Stimulated activated CD8-positive, alpha-beta memory T cell treated with anti-CD3 and anti-CD28 coated beads, Interleukin-12 subunit alpha, Interleukin-12 subunit beta, amount 100 ng/mL, for 4 hours (primary cell): ENCODE measurements around the gene AP2B1.

Experiments used
- DNase-seq: peaks from one replicate; pipeline ENCODE4 v3.0.0-alpha.2; 2020; ENCODE audit warnings: low read depth

Gene AP2B1

DNA sequence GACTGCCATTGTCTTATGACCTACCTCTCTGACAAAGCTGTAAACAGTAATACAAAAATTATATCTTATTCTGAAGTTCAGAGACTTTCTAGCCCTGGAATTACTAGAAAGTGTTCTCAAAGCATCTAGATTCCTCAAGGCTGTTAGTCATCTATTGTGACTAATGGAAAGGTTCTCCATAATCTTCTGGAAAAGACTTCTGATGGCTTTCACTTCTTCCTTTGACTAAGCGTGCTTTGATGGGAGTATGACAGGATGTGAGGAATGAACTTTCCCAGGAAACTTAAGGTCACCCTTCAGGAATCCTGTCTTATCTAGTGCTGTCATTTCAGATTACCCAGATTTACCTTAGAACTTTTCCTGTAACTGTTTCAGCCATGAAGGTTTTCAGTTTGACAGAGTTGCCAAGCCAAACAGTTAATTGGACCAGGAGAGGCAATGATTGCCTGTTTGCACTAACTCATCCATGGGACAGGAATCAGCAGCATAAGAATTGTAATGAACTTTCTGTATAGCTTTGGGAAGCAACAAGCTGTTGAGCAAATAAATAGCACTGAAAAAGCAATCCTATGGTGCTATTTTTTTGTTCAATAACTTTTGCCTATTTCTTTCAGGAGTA, 43.5 kb downstream of the AP2B1 start:
- DNase-seq = no peak

DNA sequence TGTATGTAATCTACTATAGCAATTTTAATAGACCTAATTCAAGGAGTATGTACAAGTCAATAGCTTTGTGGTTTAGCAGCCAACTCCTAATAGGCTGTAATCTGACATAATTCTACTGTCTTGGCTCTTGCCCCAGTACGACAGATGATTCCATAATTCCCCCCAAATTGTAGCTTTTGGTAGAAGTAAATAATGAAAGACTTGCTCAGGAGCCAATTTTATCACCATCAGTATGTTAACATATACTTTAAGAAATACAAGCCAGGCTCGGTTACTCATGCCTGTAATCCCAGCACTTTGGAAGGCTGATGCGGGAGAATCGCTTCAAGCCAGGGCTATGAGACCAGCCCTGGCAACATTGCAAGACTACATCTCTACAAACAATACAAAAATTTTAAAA, 53.9 kb downstream of the AP2B1 start:
- DNase-seq = no peak

DNA sequence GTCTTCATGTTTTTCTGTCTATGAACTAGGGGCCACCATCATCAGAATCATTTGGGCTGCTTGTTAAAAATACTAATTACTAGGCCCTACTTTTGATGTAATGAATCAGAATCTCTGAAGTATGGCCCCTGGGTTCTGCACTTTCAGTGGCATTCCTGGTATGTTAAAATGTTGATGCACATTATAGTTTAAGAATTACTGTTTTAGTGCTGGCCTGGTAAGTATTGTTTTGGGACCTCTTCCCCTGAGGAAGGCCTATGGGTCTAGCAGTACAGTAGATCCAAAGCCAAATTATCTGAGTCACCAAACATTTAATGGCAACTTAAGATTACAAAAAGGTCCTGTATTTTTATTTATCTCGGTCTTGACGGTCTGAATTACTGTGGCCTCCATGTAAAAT, 58.8 kb downstream of the AP2B1 start:
- DNase-seq = no peak

DNA sequence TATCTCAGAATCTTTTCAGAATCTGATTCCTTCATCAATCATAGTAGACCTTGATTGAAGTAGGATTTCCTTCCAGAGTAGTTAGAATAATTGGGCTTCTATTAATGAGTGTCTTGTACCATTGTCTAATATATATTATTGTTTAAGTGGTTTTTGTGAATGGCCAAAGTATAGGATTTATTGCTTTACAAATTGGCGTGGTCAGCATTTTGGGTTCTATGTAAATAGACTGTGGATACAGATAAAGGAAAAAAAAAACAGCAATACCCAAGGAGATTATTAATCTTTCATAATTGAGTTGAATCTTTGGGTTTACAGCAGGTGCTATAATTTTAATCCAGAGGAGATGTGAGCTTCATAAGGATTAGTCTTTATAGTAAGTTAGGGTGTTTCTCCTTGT, 64.3 kb downstream of the AP2B1 start:
- no peak for DNase-seq

DNA sequence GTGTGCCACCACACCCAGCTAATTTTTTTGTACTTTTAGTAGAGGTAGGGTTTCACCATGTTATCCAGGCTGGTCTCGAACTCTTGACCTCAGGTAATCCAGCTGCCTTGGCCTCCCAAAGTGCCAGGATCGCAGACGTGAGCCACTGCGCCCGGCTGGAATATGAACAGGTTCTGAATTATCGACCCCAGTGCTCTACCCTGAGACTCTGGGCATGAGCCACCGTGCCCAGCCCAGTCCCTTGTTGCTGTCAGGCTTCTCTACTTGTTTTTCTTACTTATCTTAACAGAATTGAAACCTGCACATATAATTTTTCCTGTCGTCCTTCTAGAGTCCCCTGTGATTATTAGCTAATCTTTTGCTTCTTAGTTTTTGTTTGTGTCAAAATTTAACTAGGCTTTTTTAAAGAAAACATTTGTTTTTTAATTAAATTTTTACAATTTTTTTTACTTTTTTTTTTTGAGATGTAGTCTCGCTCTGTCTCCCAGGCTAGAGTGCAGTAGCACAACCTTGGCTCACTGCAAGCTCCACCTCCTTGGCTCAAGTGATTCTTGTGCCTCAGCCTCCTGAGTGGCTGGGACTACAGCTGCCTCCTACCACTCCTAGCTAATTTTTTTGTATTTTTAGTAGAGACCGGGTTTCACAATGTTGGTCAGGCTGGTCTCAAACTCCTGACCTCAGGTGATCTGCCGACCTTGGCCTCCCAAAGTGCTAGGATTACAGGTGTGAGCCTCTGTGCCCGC, 66.7 kb downstream of the AP2B1 start:
- no peak for DNase-seq

DNA sequence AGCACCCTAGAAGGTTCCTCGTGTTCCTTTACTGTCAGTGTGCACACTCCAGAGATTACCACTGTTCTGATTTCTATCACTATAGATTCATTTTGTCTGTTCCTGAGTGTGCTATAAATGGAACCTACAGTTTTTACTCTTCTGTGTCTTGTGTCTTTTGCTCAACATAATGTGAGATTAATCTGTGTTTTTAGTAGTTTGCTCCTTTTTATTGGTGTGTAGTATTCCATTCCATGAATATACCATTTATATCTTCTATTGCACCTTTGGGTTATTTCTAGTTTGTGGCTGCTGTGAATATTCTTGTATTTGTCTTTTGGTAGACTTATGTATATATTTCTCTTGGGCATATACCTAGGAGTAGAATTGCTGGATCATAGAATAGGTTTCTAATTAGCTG, 68.2 kb downstream of the AP2B1 start:
- DNase-seq = no peak

DNA sequence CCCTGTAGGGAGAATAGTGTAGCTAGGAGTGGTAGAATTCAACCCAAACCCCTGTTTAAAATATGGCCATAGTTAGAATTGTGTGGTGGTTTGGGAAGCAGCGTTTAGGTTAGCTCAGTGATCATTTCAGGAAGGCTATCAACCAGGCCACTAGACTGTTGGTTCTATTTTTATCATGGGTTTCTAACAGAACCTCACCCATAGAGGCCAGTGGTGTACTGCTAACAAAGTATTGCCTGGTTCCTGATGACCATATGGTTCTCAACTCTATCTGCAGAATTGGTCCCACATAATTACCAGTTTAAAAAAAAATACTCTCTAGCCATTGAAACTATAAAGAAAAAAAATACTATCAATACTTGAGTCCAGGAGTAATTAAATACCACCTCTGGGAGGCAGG, 73.8 kb downstream of the AP2B1 start:
- no peak for DNase-seq

DNA sequence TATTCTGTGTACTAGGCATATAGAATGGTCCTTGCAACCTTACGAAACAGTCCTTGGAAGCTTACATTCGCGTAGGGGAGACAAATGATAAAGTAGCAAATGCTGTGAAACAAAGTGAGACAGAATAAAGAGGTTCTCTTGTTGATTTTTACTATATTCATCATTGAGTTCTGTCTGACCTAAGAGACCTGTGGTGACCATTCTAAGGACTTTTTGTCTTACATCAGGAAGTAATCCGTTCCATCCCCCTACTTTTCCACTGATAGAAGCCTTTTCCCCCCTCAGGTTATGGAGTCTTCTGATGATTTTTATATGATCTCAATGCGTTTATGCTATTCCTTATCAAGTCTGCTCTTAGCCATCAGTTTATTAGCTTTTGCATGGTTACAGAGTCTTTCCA, 77.6 kb downstream of the AP2B1 start:
- no peak for DNase-seq

DNA sequence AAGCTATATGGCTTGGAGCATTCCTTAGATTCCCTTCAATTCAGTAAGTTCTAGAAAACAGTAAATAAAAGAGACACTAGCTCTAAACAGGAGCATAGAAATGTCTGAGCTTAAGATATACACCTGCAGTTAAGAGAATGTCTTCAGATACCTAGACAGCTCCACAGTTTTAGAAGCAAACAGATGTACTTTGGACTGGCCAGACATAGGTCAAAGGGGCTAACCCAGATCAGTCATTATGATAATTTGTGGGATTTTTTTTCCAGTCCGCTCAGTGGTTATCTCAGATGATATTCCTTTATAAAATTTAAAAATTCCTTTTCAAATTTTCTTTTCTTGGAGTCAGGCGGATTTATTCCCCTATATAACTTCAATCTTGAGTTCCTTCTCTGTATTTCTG, 78.5 kb downstream of the AP2B1 start:
- DNase-seq = no peak

DNA sequence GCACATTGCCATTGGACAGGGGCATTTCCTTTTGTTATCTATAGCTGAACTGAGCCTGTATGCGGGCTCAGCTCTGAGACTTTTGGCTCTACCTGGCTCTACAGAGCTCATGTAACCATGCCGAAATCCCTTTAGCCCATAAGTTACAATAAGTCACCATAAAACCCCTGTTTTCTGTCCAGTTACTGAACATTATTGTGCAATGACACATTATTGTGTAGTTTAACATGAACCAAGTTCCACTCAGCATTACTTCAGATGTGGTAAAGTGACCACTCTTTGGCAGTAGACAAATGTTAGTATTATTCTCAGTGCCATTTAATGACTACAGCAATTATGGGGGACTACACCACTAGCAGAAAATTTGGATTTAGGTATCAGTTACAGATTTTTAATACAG, 78.9 kb downstream of the AP2B1 start:
- no peak for DNase-seq

DNA sequence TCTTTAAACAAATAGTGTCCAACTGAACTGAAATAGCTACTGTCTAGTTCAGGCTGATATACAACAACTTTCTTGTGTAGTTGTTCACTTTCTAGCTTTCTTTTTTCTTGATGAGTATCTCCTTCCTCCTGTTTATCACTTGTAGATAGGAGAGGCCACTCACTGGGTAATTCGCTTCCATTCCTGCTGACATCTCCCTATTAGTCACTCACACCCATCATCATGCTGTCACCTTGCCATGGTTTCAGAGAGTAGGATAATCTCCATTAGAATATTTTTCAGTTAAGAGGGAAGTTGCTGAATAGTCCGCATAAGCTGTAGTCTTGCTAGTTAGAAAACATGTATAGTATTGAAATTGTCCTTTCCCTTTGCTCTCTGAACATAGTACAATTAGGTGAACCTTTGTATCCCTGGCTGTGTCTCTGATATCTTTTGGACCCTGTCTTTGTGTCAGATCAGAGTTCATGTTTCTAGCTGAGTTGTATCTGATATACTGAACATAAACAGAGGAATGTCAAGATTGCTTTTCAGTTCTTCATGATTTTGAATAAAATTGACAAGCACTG, 79.9 kb downstream of the AP2B1 start:
- no peak for DNase-seq

DNA sequence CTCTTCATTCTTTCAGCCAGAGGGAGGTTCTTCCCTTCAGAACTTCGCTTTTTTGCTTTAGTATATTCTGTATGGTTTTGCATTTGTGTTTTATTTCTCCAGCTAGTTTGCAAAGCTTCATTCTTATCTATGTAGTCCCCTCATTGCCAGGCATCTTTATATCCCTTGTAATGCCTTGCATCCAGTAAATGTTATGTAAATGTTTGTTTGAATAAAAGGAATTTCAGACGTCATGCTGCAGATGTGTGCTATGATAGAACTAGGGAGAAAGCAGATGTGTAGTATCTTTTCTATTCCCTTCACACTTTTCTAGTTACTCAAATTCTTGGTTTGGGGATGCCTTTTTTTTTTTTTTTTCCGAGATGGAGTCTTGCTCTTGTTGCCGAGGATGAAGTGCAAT, 81.7 kb downstream of the AP2B1 start:
- no peak for DNase-seq

DNA sequence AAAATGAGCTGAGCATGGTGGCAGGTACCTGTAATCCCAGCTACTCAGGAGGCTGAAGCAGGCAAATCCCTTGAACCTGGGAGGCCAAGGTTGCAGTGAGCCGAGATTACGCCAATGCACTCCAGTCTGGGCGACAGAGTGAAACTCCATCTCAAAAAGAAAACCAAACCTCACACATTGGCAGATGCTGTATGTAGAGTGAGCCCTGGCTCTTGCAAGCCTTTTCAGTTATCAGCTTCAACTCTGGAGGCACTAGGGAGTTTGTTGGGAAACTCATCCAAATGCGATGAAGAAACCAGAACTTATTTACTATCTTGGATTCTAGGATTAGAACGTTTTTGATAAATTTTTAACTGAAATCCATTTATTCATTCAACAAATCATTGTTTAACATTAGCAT, 87.4 kb downstream of the AP2B1 start:
- DNase-seq = no peak

DNA sequence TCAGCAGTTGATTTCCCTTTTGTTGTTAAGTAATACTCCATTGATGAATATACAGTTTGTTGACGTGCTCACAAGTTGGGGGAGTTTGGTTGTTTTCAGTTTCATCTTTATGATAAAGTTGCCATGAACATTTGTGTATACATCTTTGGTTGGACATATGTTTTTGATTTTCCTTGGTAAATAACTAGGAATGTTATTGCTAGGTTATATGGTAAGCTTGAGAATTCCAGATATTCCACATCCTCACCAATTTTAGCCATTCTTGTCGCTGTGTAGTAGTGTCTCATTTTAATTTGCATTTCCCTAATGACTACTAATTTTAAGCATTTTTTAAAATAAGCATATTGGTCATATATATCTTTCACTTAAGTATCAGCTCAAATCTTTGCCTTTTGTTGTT, 89.3 kb downstream of the AP2B1 start:
- DNase-seq = no peak

DNA sequence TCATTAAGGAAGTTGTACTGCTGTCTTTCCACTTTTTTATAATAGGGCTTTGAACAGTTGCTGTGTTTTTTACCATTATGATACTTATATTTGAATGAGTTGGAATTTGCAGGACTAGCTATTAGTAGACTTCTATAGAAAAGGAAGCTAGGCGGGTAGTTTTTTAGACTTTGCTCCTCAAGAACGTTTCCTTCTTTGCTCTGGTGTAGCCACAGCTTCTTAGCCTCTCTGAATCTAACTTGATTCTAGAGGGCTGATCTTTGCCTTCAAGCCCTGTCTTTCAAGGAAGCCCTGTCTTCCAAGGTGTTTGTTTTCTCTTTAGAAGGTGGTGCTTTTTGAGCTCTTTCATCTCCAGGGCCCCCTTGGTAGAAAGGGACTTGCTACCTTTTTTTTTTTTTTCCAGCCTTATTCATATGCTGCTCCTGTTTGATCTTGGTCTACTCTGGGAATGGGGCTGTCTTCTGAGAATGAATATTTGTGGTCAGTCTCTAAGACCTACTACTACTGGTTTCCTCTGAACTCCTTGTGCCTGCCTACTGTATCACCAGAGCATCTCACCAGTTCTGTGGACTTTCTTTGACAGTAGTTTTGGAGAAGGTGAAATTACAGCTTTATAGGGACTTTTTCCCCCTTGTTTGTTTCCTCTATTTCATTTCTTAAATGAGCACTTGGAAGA, 92.0 kb downstream of the AP2B1 start:
- DNase-seq = no peak

DNA sequence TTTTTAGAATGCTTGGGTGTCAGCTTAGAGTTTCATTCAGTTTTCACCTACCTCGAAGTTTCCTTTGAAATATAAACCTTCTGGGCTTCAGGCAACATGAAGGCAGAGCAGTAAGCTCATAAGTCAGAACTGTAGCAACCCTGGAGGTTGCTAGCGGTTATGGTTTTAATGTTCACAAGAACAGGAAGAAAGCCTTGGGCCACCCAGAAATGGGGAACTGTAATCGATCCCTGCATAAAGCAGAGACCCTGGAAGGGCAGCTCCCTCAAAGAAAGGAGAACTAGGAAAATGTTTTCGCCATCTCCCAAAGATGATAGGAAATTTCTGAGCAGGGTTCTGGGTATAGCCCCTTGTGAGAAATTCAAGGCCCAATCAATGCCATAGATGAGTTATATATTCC, 96.5 kb downstream of the AP2B1 start:
- no peak for DNase-seq

DNA sequence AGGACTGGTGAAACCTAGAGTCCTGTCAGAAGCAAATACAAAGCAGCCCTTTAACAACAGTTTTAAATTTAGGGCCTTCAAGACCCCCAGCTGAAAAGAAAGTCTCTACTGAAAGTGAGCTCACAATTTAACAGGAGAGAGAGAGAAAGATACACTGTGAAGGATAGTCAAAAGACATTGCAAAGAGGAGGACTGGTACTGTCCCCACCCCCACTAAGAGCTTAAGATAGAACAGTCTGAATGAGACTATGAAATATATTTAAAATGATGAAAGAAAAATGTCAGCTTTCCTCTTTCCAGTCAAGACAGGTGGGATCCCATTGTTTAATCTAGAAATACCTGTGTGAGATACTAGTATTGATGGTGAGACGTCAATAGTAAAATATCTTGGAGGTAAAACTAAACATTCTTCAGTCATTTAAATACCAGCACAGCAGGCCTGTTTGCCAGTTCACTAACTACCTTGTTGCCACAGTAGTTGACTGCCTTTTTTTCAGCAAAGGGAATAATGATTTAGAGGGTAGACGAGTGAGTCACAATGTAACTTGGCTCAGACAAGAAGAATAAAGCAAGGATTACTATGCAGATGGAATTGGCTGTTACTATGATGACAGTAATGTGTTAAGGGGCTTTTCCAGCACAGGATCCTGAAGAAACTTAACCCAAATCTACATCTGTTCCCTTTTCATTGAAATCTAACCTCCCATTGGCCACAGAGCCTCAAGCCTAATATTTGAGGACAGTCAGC, 97.1 kb downstream of the AP2B1 start:
- no peak for DNase-seq

DNA sequence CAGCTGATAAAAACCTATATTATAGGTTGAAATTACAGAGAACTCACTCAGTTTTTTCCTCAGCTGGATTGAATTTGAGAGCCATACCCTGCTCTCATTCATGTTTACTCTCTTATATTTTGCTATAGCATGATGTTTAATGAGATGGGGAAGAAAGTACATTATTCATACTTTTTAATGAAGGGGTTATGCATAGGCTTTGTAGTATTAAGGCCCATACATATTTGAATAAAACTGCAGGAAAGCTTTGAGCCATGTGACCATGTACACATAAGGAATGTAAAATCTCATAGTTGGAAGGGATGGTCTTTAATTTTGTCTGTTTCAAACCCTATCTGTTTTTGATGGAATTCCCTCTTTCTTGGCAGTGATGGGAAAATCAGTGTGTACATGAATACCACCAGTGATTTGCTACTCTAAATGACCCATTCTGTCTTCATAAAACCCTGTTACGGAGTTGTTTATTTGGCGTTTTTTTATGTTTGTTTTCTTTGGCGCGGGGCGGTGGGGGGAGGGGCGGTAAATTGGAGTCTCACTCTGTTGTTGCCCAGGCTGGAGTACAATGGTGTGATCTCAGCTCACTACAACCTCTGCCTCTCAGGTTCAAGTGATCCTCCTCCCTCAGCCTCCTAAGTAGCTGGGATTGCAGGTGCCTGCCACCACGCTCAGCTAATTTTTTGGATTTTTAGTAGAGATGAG, 105.5 kb downstream of the AP2B1 start:
- no peak for DNase-seq

DNA sequence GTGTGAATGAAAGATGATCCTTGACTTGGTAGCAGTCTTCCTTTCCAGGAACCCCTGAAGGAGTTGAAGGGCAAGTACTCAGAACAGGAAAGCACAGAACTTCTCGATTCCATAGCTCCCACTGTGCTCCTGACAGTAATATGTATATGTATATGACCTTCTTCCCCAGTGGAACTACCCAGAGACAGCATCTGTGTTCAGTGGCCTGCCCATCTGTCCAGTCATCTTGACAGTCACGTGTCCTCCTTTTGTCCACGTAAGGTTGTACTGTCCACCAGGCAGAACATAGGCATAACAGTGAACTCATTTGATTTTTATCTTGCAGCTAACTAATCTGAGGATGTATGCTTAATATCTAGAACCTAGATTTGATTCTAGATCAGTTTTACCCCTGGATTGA, 106.5 kb downstream of the AP2B1 start:
- DNase-seq = no peak

DNA sequence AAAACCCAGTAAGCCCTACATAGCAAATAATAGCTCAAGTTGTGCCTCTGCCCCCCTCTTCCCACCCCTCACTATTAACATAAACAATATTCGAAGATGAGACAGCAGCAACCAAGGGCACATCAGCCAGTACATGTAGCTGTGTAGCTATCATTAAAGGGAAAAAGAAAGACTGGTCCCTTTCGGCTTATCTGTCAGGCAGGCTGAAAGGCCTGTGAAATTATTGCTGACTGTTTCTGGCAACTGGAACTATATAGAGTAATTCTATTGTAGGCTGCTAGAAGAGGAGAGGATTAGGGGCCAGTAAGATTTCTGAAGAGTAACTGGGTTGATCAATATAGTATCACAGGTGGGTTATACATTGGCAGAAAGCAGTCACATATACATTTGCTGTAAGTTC, 107.8 kb downstream of the AP2B1 start:
- DNase-seq = no peak

DNA sequence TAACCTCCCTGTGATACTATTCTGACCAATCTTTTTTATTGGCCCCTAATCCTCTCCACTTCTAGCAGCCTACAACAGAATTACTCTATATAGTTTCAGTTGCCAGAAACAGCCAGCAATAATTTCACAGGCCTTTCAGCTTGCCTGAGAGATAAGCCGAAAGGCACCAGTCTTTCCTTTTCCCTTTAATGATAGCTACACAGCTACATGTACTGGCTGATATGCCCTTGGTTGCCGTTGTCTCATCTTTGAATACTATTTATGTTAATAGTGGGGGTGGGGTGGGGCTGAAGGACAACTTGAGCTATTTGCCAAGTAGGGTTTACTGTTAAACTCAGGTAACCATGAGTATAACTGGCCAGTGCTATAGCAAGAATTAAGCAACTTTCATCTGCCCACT, 108.5 kb downstream of the AP2B1 start:
- no peak for DNase-seq

DNA sequence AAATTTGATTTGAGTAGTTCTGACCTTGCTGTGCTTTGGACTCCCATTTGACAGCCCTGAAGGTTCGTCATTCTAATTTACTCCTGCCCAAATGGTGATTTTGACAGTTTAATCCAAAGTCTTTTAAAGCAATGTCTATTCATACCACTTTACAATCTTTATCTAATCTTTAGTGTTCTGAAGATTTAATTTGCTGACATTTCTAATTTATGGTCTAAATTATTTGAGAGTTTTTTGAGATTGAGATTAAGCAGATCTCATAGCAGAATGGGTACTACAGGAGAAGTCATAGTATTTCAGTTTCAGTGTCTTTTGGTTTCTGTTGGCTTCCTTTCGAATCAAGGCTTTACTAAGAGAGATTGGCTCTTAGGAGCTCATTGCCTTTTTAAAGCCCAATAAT, 111.7 kb downstream of the AP2B1 start:
- DNase-seq = no peak
